GM12878 (cell line): ENCODE results near the gene MAP4. TPM values are rescaled to one million over a fixed set of nuclear protein-coding genes. Genes with fewer than 3 reads are reported as not detected.

Experiments
- ATAC-seq: fragments of 200-7000 bp; cut with Tn5 transposase; 3 replicates; pipeline ENCODE4 v1.9.1; 2020; ENCODE audit warnings: mild to moderate bottlenecking, moderate library complexity
- BruUV-seq: library from RNA; stranded (reverse); fragments of 400-500 nt; replicated peaks from 2 replicates; lab custom pipeline; 2021; lab: Mats Ljungman, UMichigan
- CTCF ChIA-PET: fragments of 300-600 bp; sonication (Branson Sonifier 250); formaldehyde crosslinking; extraction: SDS; loops from one replicate; lab custom pipeline; 2021; ENCODE audit warnings: inconsistent platforms; lab: Yijun Ruan, JAX
- POLR2A ChIA-PET: fragments of 350-600 bp; formaldehyde crosslinking; extraction: SDS; loops from one replicate; lab custom pipeline; 2021; ENCODE audit warnings: inconsistent platforms; lab: Charles Lee
- RAD21 ChIA-PET: fragments of 300-600 bp; sonication (Branson Sonifier 250); formaldehyde crosslinking; loops from one replicate; lab custom pipeline; 2023; ENCODE audit warnings: antibody characterized with exemption; ENCODE audit not compliant: unreplicated experiment; lab: Charles Lee
- SMC1A ChIA-PET: fragments of 300-600 bp; sonication (Branson Sonifier 250); formaldehyde crosslinking; loops from one replicate; lab custom pipeline; 2023; ENCODE audit not compliant: unreplicated experiment, uncharacterized antibody; lab: Charles Lee
- DNase-seq: peaks from one replicate; pipeline ENCODE4 v3.0.0-alpha.2; 2011; ENCODE audit warnings: low read depth, low spot score
- FAIRE-seq: peaks from 3 replicates; lab custom pipeline; 2011; peaks lifted over from hg19 to GRCh38; lab: Jason Lieb, UNC
- H2AFZ ChIP-seq: 2 replicates; pipeline ENCODE4 v1.6.0; 2011; ENCODE audit warnings: low read depth, low read length, control low read depth; ENCODE audit not compliant: control insufficient read depth
- H3K27ac ChIP-seq: 2 replicates; pipeline ENCODE4 v1.5.1; 2011; ENCODE audit warnings: control low read depth; ENCODE audit not compliant: control insufficient read depth, insufficient read depth
- H3K27me3 ChIP-seq, 2 experiments: replicated peaks in 1 of 2; 2 replicates each; pipeline versions ENCODE4 v1.6.0 to v1.6.1; 2011; ENCODE audit warnings: low read length in 1 of 2; ENCODE audit not compliant: control insufficient read depth in 2 of 2, insufficient read depth in 2 of 2
- H3K36me3 ChIP-seq, 2 experiments: 2 replicates each; pipeline ENCODE4 v1.5.1; 2011; ENCODE audit warnings: low read length in 1 of 2; ENCODE audit not compliant: control insufficient read depth in 2 of 2, insufficient read depth in 2 of 2
- H3K4me1 ChIP-seq: 2 replicates; pipeline ENCODE4 v1.6.1; 2011; ENCODE audit warnings: mild to moderate bottlenecking, low read length, moderate library complexity, mixed read lengths; ENCODE audit not compliant: control insufficient read depth, insufficient read depth
- H3K4me2 ChIP-seq: 2 replicates; pipeline ENCODE4 v1.6.0; 2011; ENCODE audit warnings: control low read depth; ENCODE audit not compliant: control insufficient read depth, insufficient read depth
- H3K4me3 ChIP-seq: fragments of 200-600 bp; sonication (generic); 2 replicates; pipeline ENCODE4 v1.5.1; 2016
- H3K79me2 ChIP-seq: 2 replicates; pipeline ENCODE4 v1.6.0; 2011; ENCODE audit warnings: low read length; ENCODE audit not compliant: control insufficient read depth, insufficient read depth
- H3K9ac ChIP-seq: 2 replicates; pipeline ENCODE4 v1.8.0; 2011; ENCODE audit warnings: low read length, control low read depth, mixed read lengths; ENCODE audit not compliant: control insufficient read depth, insufficient read depth
- H3K9me3 ChIP-seq: replicated peaks from 3 replicates; pipeline ENCODE4 v1.5.1; 2011; ENCODE audit warnings: mild to moderate bottlenecking, low read length; ENCODE audit not compliant: control insufficient read depth, insufficient read depth
- H4K20me1 ChIP-seq: 2 replicates; pipeline ENCODE4 v1.6.0; 2011; ENCODE audit not compliant: control insufficient read depth, insufficient read depth
- ASH2L ChIP-seq: fragments of 300-600, 200-600 bp; sonication (generic); IDR thresholded peaks from 2 replicates; pipeline ENCODE4 v1.6.1; 2017; ENCODE audit warnings: low read depth, mild to moderate bottlenecking, borderline replicate concordance
- NFXL1 ChIP-seq: fragments of 450-650 bp; IDR thresholded peaks from 2 replicates; pipeline ENCODE4 v1.6.1; 2017; ENCODE audit warnings: antibody characterized with exemption, mild to moderate bottlenecking, borderline replicate concordance
- POLR2A ChIP-seq: IDR thresholded peaks from 2 replicates; pipeline ENCODE4 v1.6.1; 2011; ENCODE audit warnings: low read depth, mild to moderate bottlenecking, low read length
- POLR2AphosphoS2 ChIP-seq: IDR thresholded peaks from 2 replicates; pipeline ENCODE4 v1.6.1; 2011; ENCODE audit warnings: low read depth, mild to moderate bottlenecking, low read length, improper control_type of control experiment, moderate library complexity
- POLR2AphosphoS5 ChIP-seq: IDR thresholded peaks from 2 replicates; pipeline ENCODE4 v1.6.1; 2011; ENCODE audit warnings: mild to moderate bottlenecking, low read length, inconsistent platforms
- SMAD1 ChIP-seq: fragments of 450-650 bp; IDR thresholded peaks from 2 replicates; pipeline ENCODE4 v1.6.1; 2018; ENCODE audit warnings: mild to moderate bottlenecking, low read depth; ENCODE audit not compliant: partially characterized antibody
- ZNF24 ChIP-seq: fragments of 450-650 bp; IDR thresholded peaks from 2 replicates; pipeline ENCODE4 v1.6.1; 2017; ENCODE audit warnings: antibody characterized with exemption, mild to moderate bottlenecking
- WGBS: methylation state at CpG from one replicate; pipeline ENCODE4 v1.1.6; 2016; ENCODE audit warnings: low lambda C conversion rate; ENCODE audit not compliant: insufficient replicate concordance, insufficient coverage; ENCODE audit errors: missing lambda C conversion rate; 5-methylcytosine and 5-hydroxymethylcytosine counted together
- in situ Hi-C: fragments of 300-500 bp; cut with MboI; formaldehyde crosslinking; loops from 9 replicates; pipeline ENCODE4 v1.14.3; 2018; ENCODE audit warnings: mixed read lengths
- intact Hi-C: fragments of 100-400 bp; cut with micrococcal nuclease; formaldehyde crosslinking; loops from one replicate; pipeline ENCODE4 v1.14.2; 2022; ENCODE audit not compliant: unreplicated experiment
- polyA plus RNA-seq, 11 experiments: library from polyadenylated mRNA; depleted of rRNA in 4 of 11; unstranded in 6 of 11; stranded (reverse) in 5 of 11; fragments of >200 nt; fragmentation: Nextera tagmentation in 4 of 11; fragmentation: Illumina TruSeq in 1 of 11; extraction: Ambion mirVana in 4 of 11; extraction: Trizol in 1 of 11; gene quantifications; 1 replicate in 1 of 11; 2 replicates in 10 of 11; pipeline versions ENCODE4 v1.2.1 to v1.2.3, GENCODE V29; 2011 to 2016; ENCODE audit warnings: inconsistent platforms in 2 of 11, missing spikeins in 2 of 11, low read depth in 1 of 11
- total RNA-seq, 4 experiments: library from RNA; depleted of rRNA in 3 of 4; stranded (reverse); fragments of >200 nt in 3 of 4; fragmentation: Illumina TruSeq in 1 of 4; extraction: Trizol in 1 of 4; gene quantifications; 2 replicates each; pipeline versions ENCODE4 v1.2.1 to v1.2.3, GENCODE V29; 2013 to 2021
- TF ChIP-seq, protein P1 (sequence below): fragments of 150-350 bp; IDR thresholded peaks from 2 replicates; pipeline ENCODE4 v1.6.1; 2016; ENCODE audit warnings: low read depth, low read length

MAP4 gene
- total and polyA plus RNA-seq, 10 of the 15 experiments (the other 5 are each of a cell fraction or from before 2014, with no cell fraction given) = 22.2 to 145 (median 47.2) TPM

DNA sequence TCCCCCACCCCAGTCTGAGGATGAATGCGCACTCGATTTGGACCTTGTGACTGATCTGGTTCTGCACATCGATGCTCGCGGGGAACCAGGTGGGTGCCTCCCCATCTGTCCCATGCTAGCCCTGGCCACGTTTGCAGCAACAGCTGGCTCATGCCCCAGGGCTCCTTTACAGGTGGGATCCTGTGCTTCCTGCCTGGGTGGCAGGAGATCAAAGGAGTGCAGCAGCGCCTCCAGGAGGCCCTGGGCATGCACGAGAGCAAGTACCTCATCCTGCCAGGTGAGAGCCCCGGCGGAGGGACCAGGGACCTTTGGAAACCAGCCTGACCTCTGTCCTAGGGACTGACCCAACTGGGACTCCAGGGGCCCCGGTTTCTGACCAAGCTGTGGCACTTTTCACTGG, 169.0 kb downstream of the MAP4 start (continued):
- TF ChIP-seq, protein P1, sequence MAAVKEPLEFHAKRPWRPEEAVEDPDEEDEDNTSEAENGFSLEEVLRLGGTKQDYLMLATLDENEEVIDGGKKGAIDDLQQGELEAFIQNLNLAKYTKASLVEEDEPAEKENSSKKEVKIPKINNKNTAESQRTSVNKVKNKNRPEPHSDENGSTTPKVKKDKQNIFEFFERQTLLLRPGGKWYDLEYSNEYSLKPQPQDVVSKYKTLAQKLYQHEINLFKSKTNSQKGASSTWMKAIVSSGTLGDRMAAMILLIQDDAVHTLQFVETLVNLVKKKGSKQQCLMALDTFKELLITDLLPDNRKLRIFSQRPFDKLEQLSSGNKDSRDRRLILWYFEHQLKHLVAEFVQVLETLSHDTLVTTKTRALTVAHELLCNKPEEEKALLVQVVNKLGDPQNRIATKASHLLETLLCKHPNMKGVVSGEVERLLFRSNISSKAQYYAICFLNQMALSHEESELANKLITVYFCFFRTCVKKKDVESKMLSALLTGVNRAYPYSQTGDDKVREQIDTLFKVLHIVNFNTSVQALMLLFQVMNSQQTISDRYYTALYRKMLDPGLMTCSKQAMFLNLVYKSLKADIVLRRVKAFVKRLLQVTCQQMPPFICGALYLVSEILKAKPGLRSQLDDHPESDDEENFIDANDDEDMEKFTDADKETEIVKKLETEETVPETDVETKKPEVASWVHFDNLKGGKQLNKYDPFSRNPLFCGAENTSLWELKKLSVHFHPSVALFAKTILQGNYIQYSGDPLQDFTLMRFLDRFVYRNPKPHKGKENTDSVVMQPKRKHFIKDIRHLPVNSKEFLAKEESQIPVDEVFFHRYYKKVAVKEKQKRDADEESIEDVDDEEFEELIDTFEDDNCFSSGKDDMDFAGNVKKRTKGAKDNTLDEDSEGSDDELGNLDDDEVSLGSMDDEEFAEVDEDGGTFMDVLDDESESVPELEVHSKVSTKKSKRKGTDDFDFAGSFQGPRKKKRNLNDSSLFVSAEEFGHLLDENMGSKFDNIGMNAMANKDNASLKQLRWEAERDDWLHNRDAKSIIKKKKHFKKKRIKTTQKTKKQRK = no peak
- no peak for TF ChIP-seq SMAD1
- TF ChIP-seq ZNF24 = no peak
- no peak for TF ChIP-seq ASH2L

DNA sequence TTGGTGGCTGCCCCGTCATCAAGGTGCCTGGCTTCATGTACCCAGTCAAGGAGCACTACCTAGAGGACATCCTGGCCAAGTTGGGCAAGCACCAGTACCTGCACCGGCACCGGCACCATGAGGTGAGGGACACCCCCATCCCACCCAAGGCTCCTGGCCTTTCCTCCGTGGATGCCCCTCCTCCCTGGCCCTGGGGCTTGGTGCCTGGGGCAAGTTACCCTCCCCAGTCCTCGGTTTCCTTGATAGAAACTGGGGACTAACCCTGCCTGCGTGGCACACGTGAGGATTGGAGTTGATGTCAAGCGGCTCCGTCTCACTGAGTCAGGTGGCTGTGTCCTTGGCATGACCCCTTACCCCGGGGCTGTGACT, 169.4 kb downstream of the MAP4 start:
- TF ChIP-seq POLR2AphosphoS2 (peak; percentile 11; the same call in 1 of the 2 replicates), POLR2A (peak; percentile 41; the same call in 1 of the 2 replicates), NFXL1 (no peak), POLR2AphosphoS5 (0 out of 2 replicates have a peak, but pooled peaks have one; percentile 18)
- TF ChIP-seq, all 136 proteins: peak for 3
- H3K4me3 ChIP-seq = no peak overlapping the region
- WGBS = 98% methylated on average over 10 of the region's 10 CpGs

More for the DNA sequence above, 169.4 kb downstream of the MAP4 start:
- Histone ChIP-seq H3K4me1 (no peaks in the 10 kb centered on the region), H3K9ac (no peak overlapping the region), H4K20me1 (no peaks in the 10 kb centered on the region), H3K9me3 (no peaks in the 10 kb centered on the region), H3K27ac (no peak overlapping the region), H2AFZ (no peak overlapping the region), H3K4me2 (no peak overlapping the region), H3K79me2 (no peaks in the 10 kb centered on the region), H3K36me3 (peaks cover 32 to 64% of the 10 kb centered on the region in 2 experiments), H3K27me3 (no peaks in the 10 kb centered on the region)
- ATAC-seq = no peak
- no peak for FAIRE-seq
- in situ Hi-C loops (no loop called here), intact Hi-C loops (no loop called here)
- ChIA-PET RAD21 (no interaction called here), SMC1A (no interaction called here), POLR2A (no interaction called here), CTCF (no interaction called here)
- no TSS peak for BruUV-seq
- DNase-seq = no peak
